ENCODE results near the gene IKZF4.
A peak's percentile ranks its signal among the peaks of the same experiment; 100 is the strongest.
"Not testable (repeated sequence)": the region's sequence is repeated elsewhere in the genome, so short reads cannot be mapped to it uniquely, and the experiment has no call there.

Gene IKZF4

GRCh38 chr12:56040151-56040550, 19.3 kb downstream of the IKZF4 start:
- DNase-seq (ENCODE audit: low read depth in 2 of 2), result no peak

GRCh38 chr12:56040963-56041551, 20.2 kb downstream of the IKZF4 start:
- no peak for DNase-seq (ENCODE audit: low read depth in 2 of 2)

GRCh38 chr12:56041552-56042429, 20.9 kb downstream of the IKZF4 start, which contains the start of gene RPS26:
Gene RPS26, plus strand, starts transcription at chr12:56041918. Its CDS starts 249 bp downstream, at chr12:56042167.
- peak; percentile 85 to 87 for DNase-seq (ENCODE audit: low read depth in 2 of 2)

- not testable (repeated sequence) for DNase-seq (ENCODE audit: low read depth in 2 of 2)
These were observed 21.6 kb downstream of the IKZF4 start for GRCh38 chr12:56042430-56042813.

GRCh38 chr12:56042843-56043242, 22.0 kb downstream of the IKZF4 start:
- DNase-seq (ENCODE audit: low read depth in 2 of 2), result no peak

GRCh38 chr12:56046027-56046780, 25.4 kb downstream of the IKZF4 start:
- DNase-seq (ENCODE audit: low read depth in 2 of 2), result no peak

- no peak for DNase-seq (ENCODE audit: low read depth in 2 of 2)
These were observed 32.6 kb downstream of the IKZF4 start for GRCh38 chr12:56053407-56053893.

- not testable (repeated sequence) for DNase-seq (ENCODE audit: low read depth in 2 of 2)
These were observed 39.1 kb downstream of the IKZF4 start for GRCh38 chr12:56059964-56060363.

- no peak for DNase-seq (ENCODE audit: low read depth in 2 of 2)
These were observed 41.1 kb downstream of the IKZF4 start for GRCh38 chr12:56061982-56062381.

GRCh38 chr12:56062996-56063395, 42.2 kb downstream of the IKZF4 start:
- no peak for DNase-seq (ENCODE audit: low read depth in 2 of 2)

- DNase-seq (ENCODE audit: low read depth in 2 of 2), result no peak
These were observed 50.8 kb downstream of the IKZF4 start for GRCh38 chr12:56071648-56072047.

- DNase-seq (ENCODE audit: low read depth in 2 of 2), result no peak
These were observed 53.6 kb downstream of the IKZF4 start for GRCh38 chr12:56074396-56074795.

GRCh38 chr12:56077966-56078365, 57.1 kb downstream of the IKZF4 start:
- not testable (repeated sequence) for DNase-seq (ENCODE audit: low read depth in 2 of 2)

GRCh38 chr12:56078427-56078826, 57.6 kb downstream of the IKZF4 start:
- DNase-seq (ENCODE audit: low read depth in 2 of 2), result no peak

- DNase-seq (ENCODE audit: low read depth in 2 of 2), result peak in 1 of 2 experiments; percentile 53
These were observed 58.3 kb downstream of the IKZF4 start for GRCh38 chr12:56078931-56079722.

GRCh38 chr12:56079723-56080555, 59.1 kb downstream of the IKZF4 start, which contains the start of gene ERBB3:
Gene ERBB3, plus strand, starts transcription at chr12:56080165. Its CDS starts 136 bp downstream, at chr12:56080301.
- peak in 1 of 2 experiments; percentile 63 for DNase-seq (ENCODE audit: low read depth in 2 of 2)

- DNase-seq (ENCODE audit: low read depth in 2 of 2), result no peak
These were observed 59.8 kb downstream of the IKZF4 start for GRCh38 chr12:56080556-56081138.

- no peak for DNase-seq (ENCODE audit: low read depth in 2 of 2)
These were observed 60.8 kb downstream of the IKZF4 start for GRCh38 chr12:56081393-56082347.

- no peak for DNase-seq (ENCODE audit: low read depth in 2 of 2)
These were observed 61.5 kb downstream of the IKZF4 start for GRCh38 chr12:56082382-56082781.
